Measurements from ENCODE around the gene FAM168A.

- TF ChIP-seq MAX (IDR thresholded peaks at IDR 0.05; ENCODE audit: low read depth, low read length), result no peak
- TF ChIP-seq E4F1 (IDR thresholded peaks at IDR 0.05; ENCODE audit: borderline replicate concordance, partially characterized antibody), result no peak
- TF ChIP-seq POLR2A (IDR thresholded peaks at IDR 0.05; ENCODE audit: low read depth, low read length), result no peak
- TF ChIP-seq CTCF (IDR thresholded peaks at IDR 0.05 in 2 of 3, conservative IDR thresholded peaks at IDR 0.05 in 1 of 3; ENCODE audit: control insufficient read depth in 2 of 3, extremely low read depth in 1 of 3, insufficient read depth in 1 of 3, low read depth in 3 of 3, low read length in 3 of 3), result no peak
- TF ChIP-seq PBX3 (IDR thresholded peaks at IDR 0.05; ENCODE audit: insufficient replicate concordance, low read depth, low read length), result no peak
Observed at GRCh38 chr11:73584831-73585230, 13.1 kb downstream of the FAM168A start.
